Cardiac muscle cell (in vitro differentiated cells and primary cell): ENCODE results near the gene EIF1AD. TPM values are rescaled to one million over a fixed set of nuclear protein-coding genes. Genes with fewer than 3 reads are reported as not detected.

Experiments used
- DNase-seq, 2 donors: peaks; one replicate each; pipeline versions ENCODE4 v3.0.0 to v3.0.0-alpha.2; 2010 to 2017; ENCODE audit warnings: low read depth in 1 of 2, low spot score in 1 of 2
- H3K27ac ChIP-seq: fragments of 200-600 bp; sonication (generic); 2 replicates; pipeline ENCODE4 v1.5.1; 2016
- H3K27me3 ChIP-seq: fragments of 200-600 bp; sonication (generic); 2 replicates; pipeline ENCODE4 v1.6.0; 2016; ENCODE audit warnings: control low read depth
- H3K36me3 ChIP-seq: fragments of 200-600 bp; sonication (generic); 2 replicates; pipeline ENCODE4 v1.5.1; 2016; ENCODE audit warnings: control low read depth
- H3K4me1 ChIP-seq: fragments of 200-600 bp; sonication (generic); 2 replicates; pipeline ENCODE4 v1.8.1; 2017; ENCODE audit warnings: low read depth, mild to moderate bottlenecking, mixed run types
- H3K4me3 ChIP-seq: fragments of 200-600 bp; sonication (generic); 2 replicates; pipeline ENCODE4 v1.5.1; 2016; ENCODE audit warnings: mild to moderate bottlenecking
- H3K9me3 ChIP-seq: fragments of 200-600 bp; sonication (generic); 2 replicates; pipeline ENCODE4 v1.5.1; 2017; ENCODE audit warnings: low read depth, mild to moderate bottlenecking, control low read depth
- polyA plus RNA-seq: library from polyadenylated mRNA; unstranded; fragments of >200 nt; fragmentation: Nextera tagmentation; extraction: Ambion mirVana; gene quantifications from 2 replicates; pipeline ENCODE4 v1.2.1, GENCODE V29; 2016
- total RNA-seq: library from RNA; depleted of rRNA; stranded (reverse); fragments of >200 nt; gene quantifications from 2 replicates; pipeline ENCODE4 v1.2.3, GENCODE V29; 2016
- TF ChIP-seq, protein P1 (sequence below): IDR thresholded peaks from 2 replicates; pipeline ENCODE4 v1.5.1; 2012; ENCODE audit warnings: low read depth, mild to moderate bottlenecking, low read length

EIF1AD gene
- total and polyA plus RNA-seq, 2 experiments from 2014 or later: 24.6 to 36.8 TPM

DNA sequence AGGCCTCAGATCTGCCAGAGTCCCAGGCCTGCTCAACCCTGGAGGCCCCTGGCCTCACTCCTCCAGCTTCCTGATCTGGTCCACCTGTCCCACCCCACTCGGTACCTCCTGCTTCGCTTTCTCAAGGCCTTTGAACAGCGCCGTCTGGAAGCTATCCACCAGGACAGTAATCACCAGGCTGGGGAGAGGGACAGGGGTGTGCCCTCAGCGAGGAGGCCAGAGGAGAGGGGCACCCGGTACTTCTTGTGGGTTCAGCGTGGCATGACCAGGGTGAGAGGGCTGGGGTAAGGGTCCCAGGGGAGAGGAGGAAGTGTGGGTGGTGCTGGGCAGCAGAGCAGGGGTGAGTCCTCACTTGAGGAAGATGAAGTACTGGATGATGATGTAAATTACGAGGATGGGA, 18.3 kb upstream of the EIF1AD start:
- no peaks in the 10 kb centered on the region for H3K9me3 ChIP-seq
- DNase-seq: no peak
- H3K27ac ChIP-seq: no peak overlapping the region
- H3K27me3 ChIP-seq: peaks cover 12% of the 10 kb centered on the region
- H3K4me1 ChIP-seq: no peaks in the 10 kb centered on the region
- no peak overlapping the region for H3K4me3 ChIP-seq
- TF ChIP-seq, protein P1, sequence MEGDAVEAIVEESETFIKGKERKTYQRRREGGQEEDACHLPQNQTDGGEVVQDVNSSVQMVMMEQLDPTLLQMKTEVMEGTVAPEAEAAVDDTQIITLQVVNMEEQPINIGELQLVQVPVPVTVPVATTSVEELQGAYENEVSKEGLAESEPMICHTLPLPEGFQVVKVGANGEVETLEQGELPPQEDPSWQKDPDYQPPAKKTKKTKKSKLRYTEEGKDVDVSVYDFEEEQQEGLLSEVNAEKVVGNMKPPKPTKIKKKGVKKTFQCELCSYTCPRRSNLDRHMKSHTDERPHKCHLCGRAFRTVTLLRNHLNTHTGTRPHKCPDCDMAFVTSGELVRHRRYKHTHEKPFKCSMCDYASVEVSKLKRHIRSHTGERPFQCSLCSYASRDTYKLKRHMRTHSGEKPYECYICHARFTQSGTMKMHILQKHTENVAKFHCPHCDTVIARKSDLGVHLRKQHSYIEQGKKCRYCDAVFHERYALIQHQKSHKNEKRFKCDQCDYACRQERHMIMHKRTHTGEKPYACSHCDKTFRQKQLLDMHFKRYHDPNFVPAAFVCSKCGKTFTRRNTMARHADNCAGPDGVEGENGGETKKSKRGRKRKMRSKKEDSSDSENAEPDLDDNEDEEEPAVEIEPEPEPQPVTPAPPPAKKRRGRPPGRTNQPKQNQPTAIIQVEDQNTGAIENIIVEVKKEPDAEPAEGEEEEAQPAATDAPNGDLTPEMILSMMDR: no peak
- no peaks in the 10 kb centered on the region for H3K36me3 ChIP-seq

DNA sequence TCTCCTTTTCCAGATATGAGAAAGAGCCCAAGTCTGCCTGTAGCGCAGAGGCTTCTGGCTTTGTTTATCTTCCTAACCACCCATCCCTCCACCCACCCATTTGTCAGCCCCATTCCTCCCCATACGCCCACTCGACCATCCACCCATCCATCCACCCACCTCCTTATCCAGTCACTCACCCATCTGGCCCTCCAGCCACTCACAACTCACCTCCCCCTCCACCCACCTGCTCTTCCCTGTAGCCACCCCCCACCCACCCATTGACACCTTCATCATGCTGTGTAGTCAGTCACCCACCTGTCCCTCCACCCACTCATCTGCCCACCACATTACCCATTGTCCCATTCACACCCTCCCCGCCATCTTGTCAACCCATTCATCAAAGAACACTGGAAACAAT, 15.4 kb upstream of the EIF1AD start:
- Histone ChIP-seq H3K36me3 (no peaks in the 10 kb centered on the region), H3K9me3 (no peaks in the 10 kb centered on the region), H3K27ac (no peak overlapping the region), H3K4me3 (no peak overlapping the region), H3K4me1 (no peaks in the 10 kb centered on the region), H3K27me3 (peaks cover 6% of the 10 kb centered on the region)
- DNase-seq: no peak
- TF ChIP-seq, protein P1: no peak

DNA sequence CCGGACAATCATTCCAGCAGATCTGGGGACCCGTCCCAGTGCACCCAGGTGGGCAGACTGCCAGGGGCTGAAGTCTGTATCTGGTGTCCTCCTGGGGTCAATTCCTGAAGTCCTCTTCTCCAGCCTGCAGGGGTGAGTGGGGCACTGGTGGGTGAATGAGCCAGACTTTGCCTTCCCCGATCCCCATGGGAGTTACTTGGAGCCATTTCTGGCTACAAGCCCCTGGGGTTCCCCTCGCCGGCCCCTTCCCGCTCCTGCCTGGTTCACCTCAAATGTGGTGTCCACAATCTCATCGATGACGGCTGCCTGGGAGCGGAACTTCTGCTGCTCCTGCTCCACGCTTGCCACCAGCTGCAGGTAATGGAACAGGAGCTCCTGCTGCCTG, 14.8 kb upstream of the EIF1AD start:
- H3K36me3 ChIP-seq: no peaks in the 10 kb centered on the region
- TF ChIP-seq, protein P1: no peak
- DNase-seq: no peak

DNA sequence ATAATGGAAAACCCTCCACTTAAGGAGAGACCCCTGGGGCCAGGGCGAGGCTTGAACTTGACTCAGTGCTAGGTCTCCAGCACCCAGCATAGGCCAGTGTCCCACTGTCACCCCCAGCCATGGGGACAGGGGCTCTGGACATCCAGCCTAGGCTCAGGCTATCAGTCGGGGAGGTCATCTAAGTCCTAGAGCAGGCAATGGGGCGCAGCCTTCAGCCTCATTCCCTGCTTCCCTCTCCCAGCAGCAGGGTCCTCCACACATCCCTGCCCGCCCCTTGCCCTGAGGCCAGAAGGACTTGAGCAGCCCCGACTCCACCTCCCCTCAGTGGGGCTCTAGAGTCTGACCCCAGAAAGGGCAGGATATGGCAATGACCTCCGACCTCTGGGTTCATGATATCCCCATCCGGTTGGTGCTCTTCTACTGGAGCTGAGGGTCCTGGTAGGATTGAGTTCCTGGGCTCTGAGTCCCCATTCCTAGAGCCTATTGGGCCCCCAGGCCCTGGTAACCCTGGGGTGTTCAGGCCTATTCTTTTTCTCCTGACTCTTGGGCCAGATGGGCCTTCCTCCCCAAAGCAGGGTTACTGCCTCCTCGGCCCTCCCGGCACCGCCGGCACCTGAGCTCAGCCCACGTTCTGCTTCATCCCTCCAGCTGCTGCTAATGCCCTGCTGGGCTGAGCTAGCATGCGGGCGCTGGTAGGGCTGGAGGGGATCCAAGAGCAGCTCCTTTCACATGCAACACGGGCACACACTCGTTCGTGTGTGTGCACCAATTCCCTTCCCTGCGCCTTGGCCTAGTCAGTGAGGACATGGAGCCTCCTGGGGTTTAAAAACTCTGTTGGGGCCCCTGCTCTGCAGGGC, 14.2 kb upstream of the EIF1AD start:
- DNase-seq: no peak
- TF ChIP-seq, protein P1: no peak
- Histone ChIP-seq H3K36me3 (no peaks in the 10 kb centered on the region), H3K27ac (no peak overlapping the region), H3K9me3 (no peaks in the 10 kb centered on the region), H3K27me3 (peaks cover 16% of the 10 kb centered on the region), H3K4me3 (no peak overlapping the region), H3K4me1 (no peaks in the 10 kb centered on the region)

More for the DNA sequence above, 14.8 kb upstream of the EIF1AD start:
- Histone ChIP-seq H3K4me1 (no peaks in the 10 kb centered on the region), H3K27me3 (peaks cover 11% of the 10 kb centered on the region), H3K4me3 (no peak overlapping the region), H3K27ac (no peak overlapping the region), H3K9me3 (no peaks in the 10 kb centered on the region)

DNA sequence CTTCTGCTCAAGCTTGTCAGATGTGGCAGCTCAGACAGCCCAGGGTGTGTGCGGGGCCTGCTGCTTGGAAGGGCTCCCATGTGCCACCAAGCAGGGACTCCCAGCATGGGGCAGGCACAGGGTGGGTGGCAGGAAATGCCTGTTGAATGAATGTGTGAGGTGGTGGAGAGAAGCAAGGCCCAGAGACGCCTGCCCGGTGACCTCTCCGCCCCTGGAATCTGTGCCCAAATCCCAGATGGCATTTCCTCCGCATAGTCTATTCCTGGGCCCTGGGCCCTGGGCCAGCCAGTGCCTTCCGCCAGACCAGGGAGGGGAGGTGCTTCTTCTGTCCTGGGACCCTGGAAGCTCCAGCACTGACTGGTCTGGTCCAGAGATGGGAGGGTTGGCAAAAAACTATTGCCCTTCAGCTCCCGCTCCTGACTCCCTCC, 13.5 kb upstream of the EIF1AD start:
- no peaks in the 10 kb centered on the region for H3K9me3 ChIP-seq
- H3K4me1 ChIP-seq: no peaks in the 10 kb centered on the region
- H3K36me3 ChIP-seq: no peaks in the 10 kb centered on the region
- TF ChIP-seq, protein P1: no peak
- H3K4me3 ChIP-seq: no peak overlapping the region
- no peak overlapping the region for H3K27ac ChIP-seq
- DNase-seq: peak in 1 of 2 donors; percentile 37
- peaks cover 21% of the 10 kb centered on the region for H3K27me3 ChIP-seq
